Embryonic facial prominence (tissue), 1 donor: ENCODE results near the gene LSP1.

Experiments used
- DNase-seq: peaks from one replicate; pipeline ENCODE4 v3.0.0-alpha.2; 2016; ENCODE audit errors: extremely low spot score

LSP1 gene

DNA sequence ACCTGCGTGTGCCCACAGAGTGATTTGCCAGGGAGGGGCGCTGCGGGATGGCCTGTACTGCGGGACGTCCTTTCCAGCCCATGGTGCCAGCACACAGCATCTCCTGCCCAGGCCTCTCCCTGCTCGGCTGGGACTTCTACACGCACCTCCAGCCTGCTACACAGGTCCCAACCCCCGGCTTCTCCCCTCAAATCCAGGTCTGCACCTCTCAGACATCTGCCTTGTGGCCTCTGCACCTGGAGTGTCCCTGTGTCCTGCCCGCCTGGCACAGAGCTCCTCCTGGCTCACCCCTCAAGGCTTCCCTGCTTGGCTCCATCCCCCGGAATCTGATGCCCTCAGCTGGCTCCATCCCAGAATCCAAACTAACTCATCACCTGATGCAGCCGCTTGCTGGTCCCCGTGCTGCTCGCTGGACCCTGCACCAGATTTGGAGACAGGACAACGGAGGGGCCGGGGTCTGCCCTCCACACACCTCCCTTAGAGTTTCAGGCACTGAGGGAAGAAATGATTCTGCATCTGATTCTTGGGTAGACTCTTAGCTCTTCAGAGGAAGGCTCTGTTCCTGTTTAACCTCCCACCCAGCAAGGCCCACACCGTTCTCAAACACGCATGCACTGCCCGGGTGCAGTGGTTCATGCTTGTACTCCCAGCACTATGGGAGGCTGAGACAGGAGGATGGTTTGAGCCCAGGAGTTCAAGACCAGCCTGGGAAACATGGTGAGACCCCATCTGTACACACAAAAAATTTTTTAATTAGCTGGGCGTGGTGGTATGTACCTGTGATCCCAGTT lies 4.0 kb upstream of the LSP1 start:
- no peak for DNase-seq

DNA sequence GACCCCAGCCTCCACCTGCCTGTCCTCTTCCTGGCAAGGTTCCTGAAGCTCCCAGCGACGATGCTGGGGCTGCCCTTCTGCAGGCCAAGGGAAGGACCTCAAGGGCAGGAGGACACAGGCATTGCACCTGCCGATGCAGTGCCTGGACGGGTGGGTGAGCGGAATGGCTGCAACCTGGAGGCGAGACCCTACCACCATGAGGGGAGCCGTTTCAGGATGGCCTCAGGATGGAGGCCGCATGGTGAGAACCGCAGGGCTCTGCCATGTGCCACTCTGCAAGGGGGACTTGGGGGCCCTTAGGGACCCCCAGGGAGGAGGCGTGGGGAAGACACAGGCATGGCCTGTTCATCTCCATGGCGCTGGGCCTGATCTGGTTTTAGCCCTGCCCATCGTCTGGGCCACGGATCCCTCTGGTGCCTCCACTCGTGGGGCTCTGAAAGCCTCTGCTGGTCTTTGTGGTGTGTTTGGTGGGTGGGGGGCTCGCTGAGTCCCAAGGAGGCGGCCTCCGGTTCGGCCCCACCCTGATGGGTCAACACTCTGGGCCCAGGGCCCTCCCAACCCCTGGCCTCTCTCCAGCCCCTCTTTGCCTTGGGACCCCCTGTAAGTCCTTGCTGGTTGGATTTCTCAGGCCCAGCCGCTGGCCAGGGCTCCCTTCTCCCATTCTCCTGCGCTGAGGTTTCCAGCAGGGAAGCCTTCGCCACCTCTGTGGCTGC lies 1.3 kb upstream of the LSP1 start:
- no peak for DNase-seq

DNA sequence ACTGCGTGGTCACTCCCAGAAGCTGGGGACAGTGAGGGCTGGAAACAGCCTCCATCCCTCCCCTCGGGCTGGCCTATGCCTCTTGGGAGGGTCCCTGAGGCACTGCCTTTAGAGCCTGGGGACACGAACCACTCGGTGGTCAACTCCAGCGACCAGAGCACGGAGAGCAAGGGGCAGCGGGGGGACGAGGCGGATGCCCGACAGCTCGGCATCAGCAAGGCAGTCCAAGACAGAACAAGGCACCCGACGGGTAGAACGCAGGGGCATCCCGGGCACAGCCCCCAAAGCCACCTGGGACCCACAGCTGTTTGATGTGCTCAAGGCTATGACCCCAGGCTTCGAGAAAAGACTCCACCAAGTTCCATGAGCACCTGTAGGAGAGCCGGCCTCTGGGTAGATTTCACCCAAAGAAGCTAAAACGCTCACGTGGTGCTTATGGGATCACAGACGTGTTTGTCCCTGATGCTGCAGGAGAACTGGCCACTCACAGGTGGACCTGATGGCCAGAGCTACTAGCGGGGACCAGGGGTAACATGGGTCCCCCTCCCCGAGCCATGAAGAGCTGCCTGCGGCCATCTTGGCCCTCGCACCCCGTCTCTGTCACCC lies 510 bp upstream of the LSP1 start:
- no peak for DNase-seq

DNA sequence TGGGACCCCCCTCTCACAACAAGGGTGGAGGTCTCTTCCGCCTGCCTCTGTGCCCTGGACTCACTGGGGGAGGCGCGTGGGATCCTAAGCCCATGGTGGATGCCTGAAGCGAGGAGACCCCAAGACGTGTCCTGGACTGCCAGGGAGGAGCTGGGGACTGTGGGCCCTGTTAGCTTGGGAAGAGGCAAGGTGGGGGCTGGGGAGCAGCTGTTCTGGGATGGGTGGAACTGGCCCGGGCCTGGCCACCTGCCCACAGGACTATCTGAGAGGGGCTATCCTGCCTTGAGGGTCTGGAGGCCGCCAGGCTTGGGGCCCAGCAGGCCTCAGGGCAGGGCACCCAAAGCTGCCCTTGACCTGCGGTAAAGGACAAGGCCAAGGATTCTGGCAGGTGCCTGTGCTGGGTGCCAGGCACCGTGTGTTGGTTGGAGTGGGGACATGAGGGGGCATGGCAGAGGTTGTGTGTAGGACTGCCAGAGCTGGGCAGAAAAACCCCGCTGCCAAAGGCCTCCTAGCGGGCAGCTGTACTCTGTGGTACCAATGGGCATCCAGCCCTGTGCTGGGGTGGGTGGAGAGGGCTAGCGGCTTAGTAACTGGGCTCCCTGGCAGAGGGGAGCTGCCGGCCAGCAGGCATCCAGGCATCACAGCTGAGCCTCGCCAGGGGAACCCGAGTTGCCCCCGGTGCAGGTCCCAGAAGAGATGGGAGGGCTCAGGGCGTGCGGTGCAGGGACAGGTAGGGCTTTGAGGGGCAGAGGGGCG lies 670 bp downstream of the LSP1 start:
- no peak for DNase-seq

DNA sequence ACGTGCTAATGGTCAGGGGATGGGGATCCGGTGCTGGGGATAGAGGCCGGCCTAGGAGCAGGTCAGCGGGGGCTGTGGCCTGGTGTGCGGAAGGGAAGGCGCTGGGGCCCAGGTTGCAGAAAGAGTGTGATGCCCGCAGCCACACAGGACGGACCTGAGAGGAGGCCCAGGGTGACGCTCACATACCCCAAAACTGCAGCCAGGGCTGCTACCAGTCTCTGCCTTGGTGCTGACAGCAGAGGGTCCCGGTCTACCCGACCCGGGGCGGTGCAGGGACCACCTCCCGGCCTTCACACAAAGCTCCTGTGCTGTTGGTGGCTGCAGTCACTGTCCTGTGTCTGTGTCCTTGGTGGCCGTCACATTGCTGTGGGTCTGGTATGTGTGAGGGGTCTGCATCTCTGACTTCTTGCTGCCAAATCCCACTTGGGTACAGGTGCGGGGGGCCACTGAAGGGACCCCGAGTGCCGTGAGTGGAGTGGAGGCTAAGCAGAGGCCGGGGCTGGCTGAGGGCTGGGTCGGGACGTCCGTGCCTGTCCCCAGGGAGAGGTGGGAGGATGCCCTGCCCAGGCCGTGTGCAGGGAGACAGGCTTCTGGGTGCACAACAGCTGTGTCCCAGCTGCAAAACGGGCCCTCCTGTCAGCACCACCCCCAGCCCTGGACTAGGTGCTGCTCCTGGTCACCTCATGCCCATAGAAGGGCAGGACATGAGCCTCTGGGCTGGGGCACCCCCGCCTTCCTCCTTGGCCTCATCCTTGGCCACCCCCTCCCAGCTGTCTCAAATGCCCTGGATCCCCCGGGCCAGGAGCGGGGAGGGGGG lies 1.5 kb downstream of the LSP1 start:
- no peak for DNase-seq

DNA sequence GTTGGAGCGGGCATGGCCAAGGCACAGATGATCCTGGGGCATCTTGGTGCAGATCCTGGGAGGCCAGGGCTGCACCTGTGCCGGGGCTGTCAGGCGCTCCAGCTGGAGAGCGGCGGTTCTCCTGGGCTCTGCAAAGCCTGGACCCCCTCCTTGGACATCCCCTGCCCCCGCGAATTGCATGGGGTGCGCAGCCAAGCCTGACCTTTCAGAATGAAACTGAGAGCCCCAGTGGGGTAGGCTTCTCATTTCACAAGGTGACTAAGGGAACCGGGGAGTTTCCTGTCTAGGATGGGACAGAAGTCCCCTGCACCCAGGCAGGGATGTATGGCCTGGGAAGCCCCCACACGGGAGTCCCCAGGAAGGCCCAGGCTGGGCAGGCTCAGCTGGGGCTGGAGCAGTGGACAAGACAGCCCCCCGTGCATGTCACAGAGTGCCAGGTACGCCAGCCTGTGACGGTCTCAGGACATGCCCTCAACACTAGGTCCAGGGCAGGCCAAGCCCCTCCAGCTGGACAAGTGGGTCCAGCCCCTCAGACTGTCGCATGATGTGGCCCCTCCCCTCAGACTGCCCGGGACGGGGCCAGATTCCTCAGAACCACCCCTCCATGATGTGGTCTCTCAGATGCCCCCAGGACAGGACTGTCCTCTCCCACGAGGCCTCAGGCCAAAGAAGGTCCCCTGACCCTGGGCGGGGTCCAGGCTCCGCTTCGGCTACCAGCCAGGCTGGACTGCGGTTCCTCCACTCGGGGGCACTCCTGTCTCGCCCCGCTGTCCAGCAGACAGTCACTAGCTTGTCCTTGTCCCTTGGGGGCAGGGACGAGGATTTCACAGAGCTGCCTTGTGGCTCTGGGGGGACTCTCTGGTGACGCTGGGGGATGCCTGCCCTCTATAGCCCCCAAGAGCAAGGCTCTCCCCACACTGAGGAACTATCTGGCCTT lies 2.3 kb downstream of the LSP1 start:
- no peak for DNase-seq

DNA sequence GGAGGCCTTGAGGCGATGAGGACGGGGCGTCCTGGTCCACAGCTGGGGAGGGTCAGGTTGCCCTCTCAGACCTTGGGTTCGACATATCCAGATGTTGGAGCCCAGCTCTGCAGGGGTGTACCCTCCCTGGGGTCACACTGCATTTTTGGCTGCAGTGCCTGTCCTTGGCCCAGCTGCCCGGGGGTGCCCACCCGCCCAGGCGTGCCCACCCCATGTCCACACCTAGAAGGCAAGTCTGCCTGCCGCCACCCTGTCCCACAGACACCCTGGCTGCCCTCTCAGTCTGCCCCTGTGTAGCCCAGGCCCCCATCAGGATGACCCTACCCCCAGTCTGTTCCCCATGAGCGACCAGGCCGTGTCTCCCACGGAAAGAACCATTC lies 3.0 kb downstream of the LSP1 start:
- DNase-seq = no peak

DNA sequence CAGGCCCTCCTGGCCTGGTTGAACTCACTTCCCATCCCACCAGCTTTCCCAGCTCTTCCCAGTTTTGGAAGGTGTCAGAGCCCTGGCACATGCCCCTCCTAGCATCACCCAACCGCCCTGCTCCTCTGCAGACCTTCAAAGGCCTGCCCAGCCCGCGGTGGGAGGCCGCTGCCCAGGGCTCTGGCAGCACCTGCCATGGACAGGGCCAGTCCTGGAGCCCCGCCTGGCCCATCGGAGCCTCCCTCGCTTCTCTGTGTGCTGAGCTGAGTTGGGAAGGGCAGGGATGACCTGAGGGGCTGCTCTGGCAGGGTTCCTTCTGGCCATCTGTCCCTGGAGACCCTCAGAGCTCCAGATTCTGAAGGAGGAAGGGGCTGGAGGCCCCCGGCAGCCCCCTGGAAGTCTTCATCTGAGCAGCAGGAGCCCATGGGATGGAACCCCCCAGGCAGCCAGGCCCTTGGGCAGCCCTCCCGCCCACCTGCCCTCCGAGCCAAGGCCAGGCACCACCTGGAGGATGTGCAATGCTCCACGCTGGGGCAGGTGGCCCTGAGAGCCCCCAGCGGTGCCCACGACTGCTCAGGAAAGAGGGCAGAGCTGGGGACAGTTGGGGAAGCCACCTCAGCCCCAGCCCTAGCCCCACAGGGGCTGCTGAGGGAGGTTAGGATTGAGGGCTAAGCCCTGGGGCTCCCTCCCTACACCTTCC lies 3.6 kb downstream of the LSP1 start:
- DNase-seq = no peak

DNA sequence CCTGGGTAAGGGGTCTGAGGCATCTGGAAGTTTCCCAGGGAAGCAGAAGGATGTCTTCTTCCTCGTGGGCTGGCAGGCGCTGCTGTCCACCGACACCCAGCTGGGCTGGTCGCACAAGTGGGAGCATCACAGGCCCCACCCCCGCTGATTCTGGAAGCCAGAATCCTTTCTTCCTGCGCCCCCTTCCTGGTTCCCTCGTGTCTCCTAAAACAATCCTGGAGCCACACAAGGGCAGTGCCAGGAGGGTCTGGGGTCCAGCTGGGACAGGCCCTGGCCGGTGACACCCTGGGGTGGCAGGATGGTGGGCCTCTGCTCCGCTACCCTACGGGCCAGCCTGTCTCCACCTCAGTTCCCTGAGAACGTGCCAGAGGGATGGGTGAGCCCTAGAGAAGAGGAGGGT lies 4.2 kb downstream of the LSP1 start:
- no peak for DNase-seq

DNA sequence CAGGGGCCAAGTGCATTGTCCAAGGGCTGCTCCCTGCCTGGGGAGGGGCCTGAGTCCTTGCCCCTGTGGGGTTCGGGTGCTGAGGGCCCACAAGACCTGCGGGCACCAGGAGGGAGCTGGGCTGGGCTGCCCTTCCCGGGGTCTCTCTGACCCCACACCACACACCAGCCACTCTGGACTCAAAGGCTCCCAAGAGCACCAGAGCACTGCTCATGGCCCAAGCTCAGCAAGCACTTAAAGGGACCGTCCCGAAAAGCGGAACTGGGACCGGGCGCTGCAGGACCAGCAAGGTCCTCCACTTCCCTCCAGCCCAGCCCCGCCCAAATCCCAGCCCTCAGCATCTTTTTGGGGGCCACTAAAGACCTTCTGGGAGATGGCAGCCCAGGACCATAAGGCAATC lies 5.3 kb downstream of the LSP1 start:
- DNase-seq = no peak

DNA sequence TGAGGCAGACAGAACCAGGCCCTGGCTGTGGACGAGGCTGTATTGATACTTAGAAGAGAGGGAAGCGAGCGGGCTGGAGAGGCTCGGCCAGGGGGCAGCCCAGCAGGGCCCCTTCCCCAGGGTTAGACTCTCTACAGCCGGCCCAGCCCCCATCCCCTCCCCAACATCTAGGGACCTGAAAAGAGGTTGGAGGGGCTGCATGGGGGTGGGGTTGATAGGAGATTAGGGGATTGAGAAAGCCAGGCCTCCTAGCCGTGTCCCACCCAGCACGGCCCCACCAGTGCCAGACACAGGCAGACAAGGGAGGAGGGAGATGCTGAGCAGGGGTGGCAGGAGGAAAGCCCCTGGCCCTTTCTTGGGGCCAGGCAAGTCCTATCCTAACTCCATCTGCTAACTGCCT lies 5.7 kb downstream of the LSP1 start:
- DNase-seq = no peak

DNA sequence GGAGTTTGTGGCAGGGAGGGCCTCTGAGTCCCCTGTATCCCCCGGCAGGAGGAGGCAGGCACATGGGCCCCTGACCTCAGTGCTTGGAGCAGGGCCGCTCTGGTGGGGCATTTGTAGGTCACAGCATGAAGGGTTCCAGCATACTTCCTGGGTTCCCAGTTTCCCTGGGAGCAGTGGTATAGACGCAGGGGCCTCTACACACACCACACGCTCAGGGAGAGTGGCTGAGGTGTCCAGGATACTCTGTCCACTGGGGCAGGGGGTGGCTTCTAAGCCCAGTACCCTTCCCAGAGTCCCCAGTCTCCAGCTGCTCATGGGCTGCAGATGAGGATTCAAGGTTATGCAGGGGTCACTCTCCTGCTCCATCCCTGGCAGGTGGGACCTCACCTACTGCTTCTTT lies 6.1 kb downstream of the LSP1 start:
- DNase-seq = no peak

DNA sequence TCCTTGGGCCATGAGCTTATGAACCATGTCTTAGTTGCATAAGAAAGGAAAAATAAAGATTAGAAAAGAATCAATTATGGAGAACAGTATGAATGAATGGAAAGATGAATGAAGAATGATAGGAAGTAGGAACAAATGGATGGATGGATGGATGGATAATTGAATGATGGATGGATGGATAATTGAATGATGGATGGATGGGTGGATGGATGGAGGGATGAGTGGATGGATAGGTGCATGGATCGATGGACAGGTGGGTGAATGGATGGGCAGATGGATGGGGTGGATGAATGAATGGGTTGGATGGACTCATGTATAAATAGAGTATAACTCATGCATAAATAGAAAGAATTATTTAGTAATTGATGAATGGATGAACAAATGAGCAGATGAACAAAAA lies 7.2 kb downstream of the LSP1 start:
- no peak for DNase-seq

DNA sequence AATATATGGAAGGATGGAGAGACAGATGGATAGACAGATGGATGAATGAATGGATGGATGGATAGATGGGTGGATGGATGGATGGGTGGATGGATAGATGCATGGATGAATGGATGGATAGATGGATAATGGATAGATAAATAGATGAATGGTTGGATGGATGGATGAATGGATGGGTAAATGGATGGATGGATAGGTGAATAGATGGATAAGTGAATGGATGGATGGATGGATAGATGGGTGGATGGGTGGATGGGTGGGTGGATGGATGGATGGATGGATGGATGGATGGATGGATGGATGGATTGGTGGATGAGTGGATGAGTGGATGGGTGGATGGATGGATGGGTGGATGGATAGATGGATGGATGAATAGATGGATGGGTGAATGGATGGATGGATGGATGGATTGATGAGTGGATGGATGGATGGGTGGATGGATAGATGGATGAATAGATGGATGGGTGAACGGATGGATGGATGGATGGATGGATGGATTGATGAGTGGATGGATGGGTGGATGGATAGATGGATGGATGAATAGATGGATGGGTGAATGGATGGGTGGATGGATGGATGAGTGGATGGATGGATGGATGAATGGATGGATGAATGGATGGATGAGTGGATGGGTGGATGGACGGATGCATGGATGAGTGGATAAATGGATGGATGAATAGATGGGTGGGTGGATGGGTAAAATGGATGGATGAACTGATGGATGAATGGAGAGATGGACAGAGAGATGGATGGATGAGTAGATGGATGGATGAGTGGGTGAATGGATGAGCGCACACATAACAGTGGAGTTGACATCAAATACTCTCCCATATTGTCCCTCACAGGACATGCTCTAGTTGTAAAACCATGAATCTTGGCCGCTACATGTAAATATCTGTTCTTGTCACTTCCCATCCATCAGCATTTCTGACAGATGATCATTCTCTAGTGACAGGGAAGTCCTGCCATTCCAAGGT lies 8.8 kb downstream of the LSP1 start:
- DNase-seq = no peak

DNA sequence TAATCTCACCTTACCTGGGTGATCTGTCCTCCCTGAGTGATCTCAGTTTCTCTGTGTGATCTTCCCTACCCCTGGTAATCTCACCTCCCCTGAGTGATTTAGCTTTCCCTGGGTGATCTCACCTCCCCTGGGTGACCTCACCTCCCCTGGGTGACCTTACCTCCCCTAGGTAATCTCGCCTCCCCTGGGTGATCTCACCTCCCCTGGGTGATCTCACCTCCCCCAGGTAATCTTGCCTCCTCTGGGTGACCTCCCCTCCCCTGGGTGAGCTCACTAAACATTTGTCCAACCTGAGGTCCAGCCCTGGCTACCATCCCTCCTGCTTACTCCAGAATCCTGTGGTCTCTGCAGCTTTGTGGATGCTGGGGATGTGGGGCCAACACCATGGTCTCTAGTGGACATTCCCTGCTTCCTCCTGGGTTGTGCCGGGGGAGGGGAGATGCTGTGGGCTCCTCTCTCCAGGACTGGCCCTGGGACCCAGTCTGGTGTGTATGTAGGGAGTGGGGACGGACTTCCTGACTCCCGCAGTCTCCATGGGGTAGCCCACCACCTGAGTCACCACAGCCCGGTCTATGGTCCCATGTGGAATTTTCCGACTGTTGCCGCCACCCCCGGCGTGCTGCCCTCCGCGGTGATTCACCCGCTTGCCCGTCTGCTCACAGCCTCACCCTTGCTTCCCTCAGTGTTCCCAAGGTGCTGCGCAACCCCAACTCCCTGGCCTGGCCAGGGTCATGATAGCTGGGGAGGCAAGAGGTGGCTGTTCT lies 9.9 kb downstream of the LSP1 start:
- no peak for DNase-seq

DNA sequence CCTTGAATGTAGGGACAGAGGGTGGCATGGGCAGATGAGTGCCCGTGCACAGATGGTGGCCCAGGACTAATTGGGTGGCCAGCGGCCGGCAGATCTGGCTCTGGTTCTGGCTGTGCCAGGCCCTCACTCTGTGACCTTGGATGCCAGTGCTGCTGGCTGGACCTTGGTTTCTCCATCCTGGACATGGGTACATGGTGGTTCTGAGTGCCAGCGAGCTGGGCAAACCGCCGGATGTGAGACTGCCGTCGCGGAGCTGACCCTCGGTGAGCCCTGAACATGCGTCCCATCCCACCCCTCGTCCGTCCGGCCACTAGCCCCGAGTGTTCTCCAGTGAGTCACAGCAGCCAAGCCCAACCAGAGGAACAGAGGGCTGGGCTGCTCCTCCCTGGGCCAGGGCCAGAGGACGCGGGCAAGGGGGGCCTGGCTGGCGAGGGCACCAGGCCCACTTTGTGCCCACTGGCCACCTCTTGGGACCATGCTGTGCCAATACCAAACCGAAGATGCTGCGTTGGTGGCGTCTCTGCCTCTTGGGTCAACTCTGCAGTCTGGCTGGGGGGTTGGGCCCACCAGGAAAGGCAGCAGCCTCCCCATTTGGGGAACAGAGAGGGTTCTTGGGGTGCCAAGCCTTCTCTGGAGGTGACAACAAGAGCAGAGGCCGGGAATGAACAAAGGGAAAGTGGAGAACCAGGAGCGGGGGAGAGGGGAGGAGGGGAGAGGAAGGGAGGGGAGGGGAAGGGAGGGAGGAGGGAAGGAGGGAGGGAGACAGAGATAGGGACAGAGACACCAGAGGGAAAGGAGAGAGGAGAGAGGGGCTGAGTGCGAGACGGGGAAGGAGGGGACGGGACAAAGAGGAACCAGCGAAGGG lies 10.7 kb downstream of the LSP1 start:
- no peak for DNase-seq

DNA sequence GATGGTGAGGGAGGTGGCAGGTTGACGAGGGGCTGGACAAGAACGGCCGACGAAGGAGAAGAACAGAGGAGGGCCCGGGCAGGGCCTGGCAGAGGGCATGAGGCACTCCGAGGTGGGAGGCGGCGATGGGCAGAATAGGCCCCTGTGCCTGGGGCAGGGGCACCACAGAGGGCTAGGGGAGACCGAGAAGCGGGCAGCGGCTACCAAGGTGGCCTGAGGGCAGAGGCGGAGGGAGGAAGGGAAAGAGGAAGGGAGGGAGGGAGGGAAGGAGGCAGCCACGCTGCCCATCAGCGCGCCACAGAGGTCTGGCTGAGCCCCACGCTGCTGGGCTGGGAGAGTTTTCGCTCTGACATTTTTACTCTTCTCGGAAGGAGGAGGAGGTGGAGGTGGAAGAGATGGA lies 11.3 kb downstream of the LSP1 start:
- DNase-seq = no peak
